Measurements from ENCODE around the gene WNT1. TPM values are rescaled to one million over a fixed set of nuclear protein-coding genes. Genes with fewer than 3 reads are reported as not detected.

WNT1 gene
- total RNA-seq, 1 experiment from 2014 or later = not detected

GRCh38 chr12:48938805-48939204 is 39.3 kb upstream of the WNT1 start:
- no peaks in the 10 kb centered on the region for H3K27me3 Mint-ChIP-seq (ENCODE audit: unreplicated experiment)
- H3K36me3 Mint-ChIP-seq (ENCODE audit: insufficient read depth, unreplicated experiment) = peaks cover 34% of the 10 kb centered on the region
- no peak overlapping the region for H3K4me3 Mint-ChIP-seq (ENCODE audit: low read depth, unreplicated experiment)
- no TSS peak for BruUV-seq (replicated peaks)
- H3K4me1 Mint-ChIP-seq (ENCODE audit: low read depth, unreplicated experiment) = no peaks in the 10 kb centered on the region
- no peak for TF ChIP-seq CTCF (IDR thresholded peaks at IDR 0.05; ENCODE audit: unreplicated experiment)
- no peak for DNase-seq
- intact Hi-C loops (cut with micrococcal nuclease; ENCODE audit: unreplicated experiment) = no loop called here
- CTCF ChIA-PET = no interaction called here
- no peaks in the 10 kb centered on the region for H3K9me3 Mint-ChIP-seq (ENCODE audit: low read depth, unreplicated experiment)
- no peak overlapping the region for H3K27ac Mint-ChIP-seq (ENCODE audit: unreplicated experiment)

- CTCF ChIA-PET = no interaction called here
- DNase-seq = no peak
- intact Hi-C loops (cut with micrococcal nuclease; ENCODE audit: unreplicated experiment) = no loop called here
Measured at GRCh38 chr12:48940181-48940580, 37.9 kb upstream of the WNT1 start.

GRCh38 chr12:48943221-48943620 is 34.9 kb upstream of the WNT1 start:
- CTCF ChIA-PET = no interaction called here
- Mint-ChIP-seq H3K4me1 (ENCODE audit: low read depth, unreplicated experiment) (no peaks in the 10 kb centered on the region), H3K27me3 (ENCODE audit: unreplicated experiment) (no peaks in the 10 kb centered on the region), H3K4me3 (ENCODE audit: low read depth, unreplicated experiment) (no peak overlapping the region), H3K36me3 (ENCODE audit: insufficient read depth, unreplicated experiment) (peaks cover 28% of the 10 kb centered on the region), H3K9me3 (ENCODE audit: low read depth, unreplicated experiment) (no peaks in the 10 kb centered on the region), H3K27ac (ENCODE audit: unreplicated experiment) (no peak overlapping the region)
- TF ChIP-seq CTCF (IDR thresholded peaks at IDR 0.05; ENCODE audit: unreplicated experiment) = no peak
- intact Hi-C loops (cut with micrococcal nuclease; ENCODE audit: unreplicated experiment) = no loop called here
- BruUV-seq (replicated peaks) = no TSS peak
- no peak for DNase-seq

More at GRCh38 chr12:48940181-48940580, 37.9 kb upstream of the WNT1 start:
- Mint-ChIP-seq H3K27me3 (ENCODE audit: unreplicated experiment) (no peaks in the 10 kb centered on the region), H3K9me3 (ENCODE audit: low read depth, unreplicated experiment) (no peaks in the 10 kb centered on the region), H3K36me3 (ENCODE audit: insufficient read depth, unreplicated experiment) (peaks cover 22% of the 10 kb centered on the region), H3K4me1 (ENCODE audit: low read depth, unreplicated experiment) (no peaks in the 10 kb centered on the region), H3K4me3 (ENCODE audit: low read depth, unreplicated experiment) (no peak overlapping the region), H3K27ac (ENCODE audit: unreplicated experiment) (no peak overlapping the region)
- BruUV-seq (replicated peaks) = no TSS peak
- TF ChIP-seq CTCF (IDR thresholded peaks at IDR 0.05; ENCODE audit: unreplicated experiment) = no peak

- no peak for DNase-seq
- no peak overlapping the region for H3K27ac Mint-ChIP-seq (ENCODE audit: unreplicated experiment)
- intact Hi-C loops (cut with micrococcal nuclease; ENCODE audit: unreplicated experiment) = no loop called here
- no peak for TF ChIP-seq CTCF (IDR thresholded peaks at IDR 0.05; ENCODE audit: unreplicated experiment)
- peaks cover 17% of the 10 kb centered on the region for H3K36me3 Mint-ChIP-seq (ENCODE audit: insufficient read depth, unreplicated experiment)
- H3K4me3 Mint-ChIP-seq (ENCODE audit: low read depth, unreplicated experiment) = no peak overlapping the region
- no peaks in the 10 kb centered on the region for H3K4me1 Mint-ChIP-seq (ENCODE audit: low read depth, unreplicated experiment)
- no peaks in the 10 kb centered on the region for H3K9me3 Mint-ChIP-seq (ENCODE audit: low read depth, unreplicated experiment)
- H3K27me3 Mint-ChIP-seq (ENCODE audit: unreplicated experiment) = no peaks in the 10 kb centered on the region
- CTCF ChIA-PET = no interaction called here
- no TSS peak for BruUV-seq (replicated peaks)
Measured at GRCh38 chr12:48946205-48946604, 31.9 kb upstream of the WNT1 start.

All from Calu3 (cell line).